Measurements from ENCODE around the gene PYHIN1.

Gene PYHIN1

GRCh38 chr1:158901623-158902022, 29.7 kb upstream of the PYHIN1 start:
- Histone ChIP-seq H4K20me1 (ENCODE audit: insufficient read depth, low read length) (no peaks in the 10 kb centered on the region), H3K4me3 (ENCODE audit: low read depth in 1 of 2, low read length in 2 of 2) (no peak overlapping the region), H2AFZ (ENCODE audit: low read depth, low read length) (no peak overlapping the region), H3K27me3 (ENCODE audit: insufficient read depth, low read length, poor library complexity) (no peaks in the 10 kb centered on the region), H3K27ac (ENCODE audit: low read length) (no peak overlapping the region), H3K9me3 (ENCODE audit: insufficient read depth, low read length, severe bottlenecking) (no peaks in the 10 kb centered on the region), H3K9ac (ENCODE audit: low read depth, low read length) (no peak overlapping the region), H3K4me2 (ENCODE audit: insufficient read depth, low read length) (no peak overlapping the region), H3K36me3 (ENCODE audit: insufficient read depth, low read length) (no peaks in the 10 kb centered on the region), H3K79me2 (ENCODE audit: insufficient read depth, low read length) (no peaks in the 10 kb centered on the region), H3K4me1 (ENCODE audit: insufficient read depth, low read length) (no peaks in the 10 kb centered on the region)
- no peak for DNase-seq
- ATAC-seq (ENCODE audit: insufficient read depth, low read depth), result no peak
- TF ChIP-seq CTCF (IDR thresholded peaks at IDR 0.05; ENCODE audit: borderline replicate concordance, extremely low read depth, low read length, poor library complexity, severe bottlenecking) (no peak), EZH2 (IDR thresholded peaks at IDR 0.05; ENCODE audit: borderline replicate concordance, low read depth, low read length, severe bottlenecking) (no peak)

GRCh38 chr1:158916085-158916484, 15.3 kb upstream of the PYHIN1 start:
- no peak overlapping the region for H3K4me3 ChIP-seq (ENCODE audit: low read depth in 1 of 2, low read length in 2 of 2)
- TF ChIP-seq CTCF (IDR thresholded peaks at IDR 0.05; ENCODE audit: borderline replicate concordance, extremely low read depth, low read length, poor library complexity, severe bottlenecking) (no peak), EZH2 (IDR thresholded peaks at IDR 0.05; ENCODE audit: borderline replicate concordance, low read depth, low read length, severe bottlenecking) (no peak)
- H3K27ac ChIP-seq (ENCODE audit: low read length), result no peak overlapping the region
- DNase-seq (no peak), ATAC-seq (ENCODE audit: insufficient read depth, low read depth) (no peak)
- H3K9ac ChIP-seq (ENCODE audit: low read depth, low read length), result no peak overlapping the region
- peaks cover 11% of the 10 kb centered on the region for H3K9me3 ChIP-seq (ENCODE audit: insufficient read depth, low read length, severe bottlenecking)
- peaks cover 7% of the 10 kb centered on the region for H3K27me3 ChIP-seq (ENCODE audit: insufficient read depth, low read length, poor library complexity)
- no peak overlapping the region for H2AFZ ChIP-seq (ENCODE audit: low read depth, low read length)
- no peaks in the 10 kb centered on the region for H4K20me1 ChIP-seq (ENCODE audit: insufficient read depth, low read length)
- no peaks in the 10 kb centered on the region for H3K4me1 ChIP-seq (ENCODE audit: insufficient read depth, low read length)
- H3K4me2 ChIP-seq (ENCODE audit: insufficient read depth, low read length), result no peak overlapping the region
- no peaks in the 10 kb centered on the region for H3K36me3 ChIP-seq (ENCODE audit: insufficient read depth, low read length)
- no peaks in the 10 kb centered on the region for H3K79me2 ChIP-seq (ENCODE audit: insufficient read depth, low read length)

GRCh38 chr1:158924677-158925076, 6.7 kb upstream of the PYHIN1 start:
- Histone ChIP-seq H3K36me3 (ENCODE audit: insufficient read depth, low read length) (no peaks in the 10 kb centered on the region), H3K4me3 (ENCODE audit: low read depth in 1 of 2, low read length in 2 of 2) (no peak overlapping the region), H3K27ac (ENCODE audit: low read length) (no peak overlapping the region), H4K20me1 (ENCODE audit: insufficient read depth, low read length) (no peaks in the 10 kb centered on the region), H3K4me2 (ENCODE audit: insufficient read depth, low read length) (no peak overlapping the region), H3K9me3 (ENCODE audit: insufficient read depth, low read length, severe bottlenecking) (peaks cover 6% of the 10 kb centered on the region), H3K4me1 (ENCODE audit: insufficient read depth, low read length) (no peaks in the 10 kb centered on the region), H3K9ac (ENCODE audit: low read depth, low read length) (no peak overlapping the region), H3K79me2 (ENCODE audit: insufficient read depth, low read length) (no peaks in the 10 kb centered on the region), H3K27me3 (ENCODE audit: insufficient read depth, low read length, poor library complexity) (no peaks in the 10 kb centered on the region), H2AFZ (ENCODE audit: low read depth, low read length) (no peak overlapping the region)
- TF ChIP-seq EZH2 (IDR thresholded peaks at IDR 0.05; ENCODE audit: borderline replicate concordance, low read depth, low read length, severe bottlenecking) (no peak), CTCF (IDR thresholded peaks at IDR 0.05; ENCODE audit: borderline replicate concordance, extremely low read depth, low read length, poor library complexity, severe bottlenecking) (no peak)
- DNase-seq (no peak), ATAC-seq (ENCODE audit: insufficient read depth, low read depth) (no peak)

- Histone ChIP-seq H4K20me1 (ENCODE audit: insufficient read depth, low read length) (no peaks in the 10 kb centered on the region), H3K4me1 (ENCODE audit: insufficient read depth, low read length) (peaks cover 11% of the 10 kb centered on the region), H3K9ac (ENCODE audit: low read depth, low read length) (peak overlapping the region; percentile 39; the same call in 1 of the 2 replicates), H3K4me3 (ENCODE audit: low read depth in 1 of 2, low read length in 2 of 2) (no peak overlapping the region), H3K4me2 (ENCODE audit: insufficient read depth, low read length) (0 out of 2 replicates have a peak overlapping the region, but pooled peaks have one; percentile 34), H3K9me3 (ENCODE audit: insufficient read depth, low read length, severe bottlenecking) (no peaks in the 10 kb centered on the region), H3K27ac (ENCODE audit: low read length) (peak overlapping the region; percentile 67), H3K79me2 (ENCODE audit: insufficient read depth, low read length) (0 out of 2 replicates have a peak, but pooled peaks cover 3% of the 10 kb centered on the region), H3K27me3 (ENCODE audit: insufficient read depth, low read length, poor library complexity) (no peaks in the 10 kb centered on the region), H2AFZ (ENCODE audit: low read depth, low read length) (no peak overlapping the region), H3K36me3 (ENCODE audit: insufficient read depth, low read length) (no peaks in the 10 kb centered on the region)
- ATAC-seq (ENCODE audit: insufficient read depth, low read depth), result peak; percentile 57; the same call in 2 of the 3 replicates
- DNase-seq, result peak; percentile 17
- TF ChIP-seq CTCF (IDR thresholded peaks at IDR 0.05; ENCODE audit: borderline replicate concordance, extremely low read depth, low read length, poor library complexity, severe bottlenecking) (no peak), EZH2 (IDR thresholded peaks at IDR 0.05; ENCODE audit: borderline replicate concordance, low read depth, low read length, severe bottlenecking) (no peak)
Observed at GRCh38 chr1:158930504-158930903, 848 bp upstream of the PYHIN1 start.
